GM23338 (cell line): ENCODE data around the gene RIC1. TPM values are rescaled to one million over a fixed set of nuclear protein-coding genes. Genes with fewer than 3 reads are reported as not detected.

Experiments
- ATAC-seq: fragments of 200-7000 bp; cut with Tn5 transposase; 3 replicates; pipeline ENCODE4 v1.9.1; 2020
- DNase-seq: peaks from one replicate; pipeline ENCODE4 v3.0.0-alpha.2; 2015; ENCODE audit warnings: low spot score
- H2AFZ ChIP-seq: fragments of 200-600 bp; sonication (generic); 2 replicates; pipeline ENCODE4 v1.8.0; 2016; ENCODE audit warnings: antibody characterized with exemption, mild to moderate bottlenecking, moderate library complexity
- H3F3A ChIP-seq: fragments of 200-600 bp; sonication (generic); replicated peaks from 2 replicates; pipeline ENCODE4 v1.8.0; 2017; ENCODE audit warnings: antibody characterized with exemption, mixed run types, low read depth
- H3K27ac ChIP-seq: fragments of 200-600 bp; sonication (generic); 2 replicates; pipeline ENCODE4 v1.6.1; 2016; ENCODE audit warnings: low read depth
- H3K27me3 ChIP-seq: fragments of 200-600 bp; sonication (generic); 2 replicates; pipeline ENCODE4 v1.8.0; 2016; ENCODE audit warnings: mild to moderate bottlenecking, mixed run types, moderate library complexity; ENCODE audit not compliant: insufficient read depth
- H3K36me3 ChIP-seq: fragments of 200-600 bp; sonication (generic); 2 replicates; pipeline ENCODE4 v1.8.0; 2016; ENCODE audit warnings: mild to moderate bottlenecking; ENCODE audit not compliant: insufficient read depth
- H3K4me1 ChIP-seq: fragments of 200-600 bp; sonication (generic); 2 replicates; pipeline ENCODE4 v1.8.0; 2016; ENCODE audit warnings: mild to moderate bottlenecking, moderate library complexity; ENCODE audit not compliant: insufficient read depth
- H3K4me2 ChIP-seq: fragments of 200-600 bp; sonication (generic); 2 replicates; pipeline ENCODE4 v1.7.1; 2017; ENCODE audit warnings: mixed run types
- H3K4me3 ChIP-seq: fragments of 200-600 bp; sonication (generic); 2 replicates; pipeline ENCODE4 v1.6.1; 2016; ENCODE audit warnings: mixed run types
- H3K79me2 ChIP-seq: fragments of 200-600 bp; sonication (generic); replicated peaks from 2 replicates; pipeline ENCODE4 v1.8.0; 2017; ENCODE audit warnings: mild to moderate bottlenecking; ENCODE audit not compliant: insufficient read depth
- H3K9me2 ChIP-seq: fragments of 200-600 bp; sonication (generic); 2 replicates; pipeline ENCODE4 v1.8.0; 2017; ENCODE audit not compliant: insufficient read depth
- H4K20me1 ChIP-seq: fragments of 200-600 bp; sonication (generic); replicated peaks from 2 replicates; pipeline ENCODE4 v1.8.0; 2017; ENCODE audit warnings: mild to moderate bottlenecking; ENCODE audit not compliant: insufficient read depth
- H3K27ac Mint-ChIP-seq: 2 replicates; pipeline ENCODE4 v1.8.0; 2020; ENCODE audit warnings: inconsistent platforms, mild to moderate bottlenecking, moderate library complexity, mixed read lengths
- H3K27me3 Mint-ChIP-seq: 3 replicates; pipeline ENCODE4 v1.8.0; 2022; ENCODE audit warnings: low read depth, mild to moderate bottlenecking, moderate library complexity, mixed read lengths, inconsistent platforms; ENCODE audit not compliant: insufficient read depth, poor library complexity
- H3K36me3 Mint-ChIP-seq: 3 replicates; pipeline ENCODE4 v1.8.0; 2021; ENCODE audit warnings: low read depth, mild to moderate bottlenecking, inconsistent platforms, moderate library complexity, mixed read lengths
- H3K4me1 Mint-ChIP-seq: 3 replicates; pipeline ENCODE4 v1.8.0; 2020; ENCODE audit warnings: mild to moderate bottlenecking, inconsistent platforms, mixed read lengths
- H3K4me3 Mint-ChIP-seq: 3 replicates; pipeline ENCODE4 v1.8.0; 2021; ENCODE audit warnings: moderate library complexity, mild to moderate bottlenecking, inconsistent platforms, mixed read lengths
- H3K9me3 Mint-ChIP-seq: 3 replicates; pipeline ENCODE4 v1.8.0; 2020; ENCODE audit warnings: moderate library complexity, mild to moderate bottlenecking, inconsistent platforms, mixed read lengths
- EZH2phosphoT487 ChIP-seq: fragments of 200-600 bp; sonication (generic); IDR thresholded peaks from one replicate; pipeline ENCODE4 v1.8.1; 2018; ENCODE audit warnings: antibody characterized with exemption; ENCODE audit not compliant: unreplicated experiment
- JUNB ChIP-seq: IDR thresholded peaks from one replicate; pipeline ENCODE4 v1.6.1; 2016; ENCODE audit warnings: antibody characterized with exemption; ENCODE audit not compliant: unreplicated experiment
- POLR2AphosphoS5 ChIP-seq: IDR thresholded peaks from 2 replicates; pipeline ENCODE4 v1.6.1; 2016; ENCODE audit warnings: antibody characterized with exemption, low read depth
- ZNF114 ChIP-seq: fragments of 250-450 bp; sonication (Bioruptor Pico); IDR thresholded peaks from 2 replicates; pipeline ENCODE4 v1.5.0; 2020; ENCODE audit warnings: mild to moderate bottlenecking, moderate library complexity
- ZNF462 ChIP-seq: fragments of 250-450 bp; sonication (Bioruptor Pico); IDR thresholded peaks from 2 replicates; pipeline ENCODE4 v1.5.0; 2020; ENCODE audit warnings: mild to moderate bottlenecking, moderate library complexity
- polyA plus RNA-seq: library from polyadenylated mRNA; unstranded; fragments of >200 nt; fragmentation: Nextera tagmentation; extraction: Ambion mirVana; gene quantifications from 2 replicates; pipeline ENCODE4 v1.2.1, GENCODE V29; 2016
- total RNA-seq: library from RNA; depleted of rRNA; stranded (reverse); fragments of >200 nt; shearing (Covaris generic); gene quantifications from 2 replicates; pipeline ENCODE4 v1.2.3, GENCODE V29; 2014
- TF ChIP-seq, protein P1 (sequence below), 2 experiments: fragments of 200-600 bp in 1 of 2; sonication (generic) in 1 of 2; conservative IDR thresholded peaks; 2 replicates each; pipeline versions ENCODE4 v1.5.1 to v1.6.1; 2016 to 2017; ENCODE audit warnings: antibody characterized with exemption in 2 of 2, low read depth in 2 of 2, mild to moderate bottlenecking in 2 of 2, moderate library complexity in 1 of 2

RIC1 gene
- total and polyA plus RNA-seq, 2 experiments from 2014 or later: 7.8 to 34.9 TPM

DNA sequence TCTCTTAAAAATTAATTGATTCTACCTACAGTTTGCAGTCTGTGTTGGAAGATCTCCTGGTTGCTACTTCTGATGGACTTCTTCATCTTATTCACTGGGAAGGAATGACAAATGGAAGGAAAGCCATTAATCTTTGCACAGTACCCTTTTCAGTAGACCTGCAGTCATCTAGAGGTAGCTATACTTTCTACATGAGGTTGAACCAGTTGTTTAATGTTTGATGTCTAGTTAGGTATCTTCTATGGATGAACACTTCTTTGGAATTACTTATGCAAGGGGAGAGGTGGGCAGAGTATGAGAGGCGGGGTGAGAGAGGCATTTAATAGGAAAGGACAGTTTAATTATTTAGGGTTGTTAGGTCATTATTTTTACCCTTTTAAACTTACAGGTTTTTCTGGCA is 91.2 kb downstream of the RIC1 start (continued):
- no peak for TF ChIP-seq ZNF462 (CRISPR knock-in tag)
- no peak for TF ChIP-seq EZH2phosphoT487
- TF ChIP-seq, protein P1, sequence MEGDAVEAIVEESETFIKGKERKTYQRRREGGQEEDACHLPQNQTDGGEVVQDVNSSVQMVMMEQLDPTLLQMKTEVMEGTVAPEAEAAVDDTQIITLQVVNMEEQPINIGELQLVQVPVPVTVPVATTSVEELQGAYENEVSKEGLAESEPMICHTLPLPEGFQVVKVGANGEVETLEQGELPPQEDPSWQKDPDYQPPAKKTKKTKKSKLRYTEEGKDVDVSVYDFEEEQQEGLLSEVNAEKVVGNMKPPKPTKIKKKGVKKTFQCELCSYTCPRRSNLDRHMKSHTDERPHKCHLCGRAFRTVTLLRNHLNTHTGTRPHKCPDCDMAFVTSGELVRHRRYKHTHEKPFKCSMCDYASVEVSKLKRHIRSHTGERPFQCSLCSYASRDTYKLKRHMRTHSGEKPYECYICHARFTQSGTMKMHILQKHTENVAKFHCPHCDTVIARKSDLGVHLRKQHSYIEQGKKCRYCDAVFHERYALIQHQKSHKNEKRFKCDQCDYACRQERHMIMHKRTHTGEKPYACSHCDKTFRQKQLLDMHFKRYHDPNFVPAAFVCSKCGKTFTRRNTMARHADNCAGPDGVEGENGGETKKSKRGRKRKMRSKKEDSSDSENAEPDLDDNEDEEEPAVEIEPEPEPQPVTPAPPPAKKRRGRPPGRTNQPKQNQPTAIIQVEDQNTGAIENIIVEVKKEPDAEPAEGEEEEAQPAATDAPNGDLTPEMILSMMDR (conservative IDR thresholded peaks at IDR 0.05; ENCODE audit: low read depth in 2 of 2): no peak
- no peak for TF ChIP-seq ZNF114 (CRISPR knock-in tag)

DNA sequence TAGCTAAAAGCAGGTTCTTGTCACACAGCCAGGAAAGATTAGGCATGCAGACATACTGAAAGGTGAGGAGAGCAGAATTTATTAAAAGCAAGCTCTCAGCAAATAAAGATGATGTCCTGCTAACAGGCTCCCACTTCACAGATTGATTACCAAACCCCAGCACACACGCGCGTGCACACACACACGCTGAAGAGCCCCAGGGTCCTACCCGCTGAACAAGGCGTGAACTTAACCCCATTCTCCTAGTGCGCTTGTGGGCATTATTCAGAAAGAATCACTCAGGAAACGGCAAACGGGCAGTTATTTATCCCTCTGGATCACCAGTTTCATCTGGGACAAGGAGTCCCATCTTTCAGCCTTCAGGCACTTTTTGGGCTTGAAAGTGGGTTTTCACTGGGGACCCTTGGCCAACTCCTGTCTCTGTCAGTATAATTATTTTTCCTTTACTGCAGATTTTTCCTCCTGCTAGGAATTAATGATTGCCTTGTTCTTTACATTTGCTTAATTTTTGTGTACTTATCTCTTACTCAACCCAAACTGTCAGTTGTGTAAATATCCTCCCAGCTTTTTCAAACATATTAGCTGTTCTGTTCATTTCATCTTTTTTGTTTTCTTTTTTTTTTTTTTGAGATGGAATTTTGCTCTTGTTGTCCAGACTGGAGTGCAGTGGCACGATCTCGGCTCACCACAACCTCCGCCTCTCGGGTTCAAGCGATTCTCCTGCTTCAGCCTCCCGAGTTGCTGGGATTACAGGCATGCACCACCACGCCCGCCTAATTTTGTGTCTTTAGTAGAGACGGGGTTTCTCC is 92.6 kb downstream of the RIC1 start:
- H4K20me1 ChIP-seq: no peaks in the 10 kb centered on the region; the same call in 1 of the 2 replicates
- peaks cover 9% of the 10 kb centered on the region; the same call in 1 of the 2 replicates for H3K36me3 ChIP-seq
- Mint-ChIP-seq H3K27me3 (peaks cover 1% of the 10 kb centered on the region), H3K36me3 (peaks cover 70% of the 10 kb centered on the region), H3K4me1 (no peaks in the 10 kb centered on the region), H3K4me3 (no peak overlapping the region), H3K9me3 (peaks cover 36% of the 10 kb centered on the region), H3K27ac (no peak overlapping the region)
- H3K27me3 ChIP-seq: no peaks in the 10 kb centered on the region
- ATAC-seq (no peak), DNase-seq (no peak)
- no peak overlapping the region for H3K4me3 ChIP-seq
- no peaks in the 10 kb centered on the region; the same call in 1 of the 2 replicates for H3K9me2 ChIP-seq
- H2AFZ ChIP-seq: no peak overlapping the region
- H3K27ac ChIP-seq: no peak overlapping the region
- no peak overlapping the region for H3K4me2 ChIP-seq
- H3K79me2 ChIP-seq: peaks cover 6% of the 10 kb centered on the region
- H3F3A ChIP-seq: no peaks in the 10 kb centered on the region
- H3K4me1 ChIP-seq: no peaks in the 10 kb centered on the region
- TF ChIP-seq ZNF462 (CRISPR knock-in tag) (no peak), JUNB (no peak), EZH2phosphoT487 (no peak), POLR2AphosphoS5 (no peak)
